SK-N-SH (cell line): ENCODE data around the gene PELI1. TPM values are rescaled to one million over a fixed set of nuclear protein-coding genes. Genes with fewer than 3 reads are reported as not detected.

Experiments used
- CTCF ChIA-PET: fragments of 300-600, 350-600 bp; formaldehyde crosslinking; extraction: SDS; loops from one replicate; lab custom pipeline; 2021; lab: Yijun Ruan, JAX
- POLR2A ChIA-PET: fragments of 350-600 bp; sonication (Branson Sonifier 250); formaldehyde crosslinking; extraction: SDS; loops from one replicate; lab custom pipeline; 2020; ENCODE audit warnings: antibody characterized with exemption, inconsistent platforms; lab: Yijun Ruan, JAX
- DNase-seq: peaks from one replicate; pipeline ENCODE4 v3.0.0; 2012
- H2AFZ ChIP-seq: fragments of 200-600 bp; sonication (generic); 2 replicates; pipeline ENCODE4 v1.8.1; 2016; ENCODE audit warnings: antibody characterized with exemption, mild to moderate bottlenecking, low read depth
- H3F3A ChIP-seq: fragments of 200-600 bp; sonication (generic); replicated peaks from 2 replicates; pipeline ENCODE3; 2016; ENCODE audit warnings: antibody characterized with exemption, mild to moderate bottlenecking; ENCODE audit not compliant: insufficient read depth
- H3K27ac ChIP-seq, 2 experiments: fragments of 200-500 bp in 1 of 2; fragments of 200-600 bp in 1 of 2; sonication (Bioruptor generic) in 1 of 2; sonication (generic), shearing (Covaris generic) in 1 of 2; 2 replicates each; pipeline versions ENCODE4 v1.5.1 to v1.6.1; 2014 to 2016; ENCODE audit warnings: low read depth in 2 of 2, inconsistent platforms in 1 of 2, low read length in 1 of 2, mild to moderate bottlenecking in 1 of 2, mixed read lengths in 1 of 2
- H3K27me3 ChIP-seq: fragments of 200-600 bp; sonication (generic), shearing (Covaris generic); 2 replicates; pipeline ENCODE4 v1.6.1; 2016; ENCODE audit warnings: mixed run types; ENCODE audit not compliant: insufficient read depth
- H3K36me3 ChIP-seq, 2 experiments: fragments of 200-500 bp in 1 of 2; fragments of 200-600 bp in 1 of 2; sonication (Bioruptor generic) in 1 of 2; sonication (generic) in 1 of 2; replicated peaks in 1 of 2; 2 replicates each; pipeline versions ENCODE3 to v1.5.1; 2014 to 2016; ENCODE audit warnings: low read length in 1 of 2, mild to moderate bottlenecking in 1 of 2; ENCODE audit not compliant: insufficient read depth in 2 of 2, control insufficient read depth in 1 of 2
- H3K4me1 ChIP-seq, 2 experiments: fragments of 200-500 bp in 1 of 2; fragments of 200-600 bp in 1 of 2; sonication (Bioruptor generic) in 1 of 2; sonication (generic), shearing (Covaris generic) in 1 of 2; 2 replicates each; pipeline versions ENCODE4 v1.5.1 to v1.6.1; 2014 to 2016; ENCODE audit warnings: low read depth in 1 of 2, low read length in 1 of 2, mixed run types in 1 of 2; ENCODE audit not compliant: insufficient read depth in 2 of 2, control insufficient read depth in 1 of 2
- H3K4me2 ChIP-seq: fragments of 200-600 bp; sonication (generic), shearing (Covaris generic); 2 replicates; pipeline ENCODE4 v1.6.1; 2017; ENCODE audit warnings: mixed run types
- H3K4me3 ChIP-seq, 2 experiments: fragments of 200-500 bp in 1 of 2; fragments of 200-600 bp in 1 of 2; sonication (Bioruptor generic) in 1 of 2; sonication (generic), shearing (Covaris generic) in 1 of 2; 2 replicates each; pipeline versions ENCODE4 v1.5.1 to v1.8.1; 2014 to 2016; ENCODE audit warnings: low read depth in 2 of 2, inconsistent platforms in 1 of 2, low read length in 1 of 2, mild to moderate bottlenecking in 1 of 2, mixed read lengths in 1 of 2, moderate library complexity in 1 of 2
- H3K79me2 ChIP-seq: fragments of 200-600 bp; sonication (generic); 2 replicates; pipeline ENCODE4 v1.8.1; 2017; ENCODE audit warnings: mild to moderate bottlenecking; ENCODE audit not compliant: insufficient read depth
- H3K9ac ChIP-seq: fragments of 200-600 bp; sonication (generic); 2 replicates; pipeline ENCODE4 v1.6.1; 2017; ENCODE audit warnings: mixed run types
- H3K9me2 ChIP-seq: fragments of 200-600 bp; sonication (generic); 2 replicates; pipeline ENCODE4 v1.6.1; 2017; ENCODE audit warnings: mixed run types
- H3K9me3 ChIP-seq: fragments of 200-600 bp; sonication (generic); 2 replicates; pipeline ENCODE4 v1.6.1; 2017; ENCODE audit warnings: mixed run types, mild to moderate bottlenecking, moderate library complexity
- H4K20me1 ChIP-seq: fragments of 200-600 bp; sonication (generic); 2 replicates; pipeline ENCODE4 v1.6.1; 2017; ENCODE audit warnings: mild to moderate bottlenecking, mixed run types; ENCODE audit not compliant: insufficient read depth
- CHD2 ChIP-seq: fragments of 150-350 bp; IDR thresholded peaks from 2 replicates; pipeline ENCODE4 v1.6.1; 2018; ENCODE audit warnings: low read length; ENCODE audit not compliant: partially characterized antibody
- EP300 ChIP-seq, 2 experiments: IDR thresholded peaks; 2 replicates each; pipeline versions ENCODE4 v1.4.0 to v1.6.1; 2012; ENCODE audit warnings: borderline replicate concordance in 1 of 2, low read depth in 1 of 2, low read length in 1 of 2
- EZH2phosphoT487 ChIP-seq: fragments of 200-600 bp; sonication (generic); IDR thresholded peaks from 2 replicates; pipeline ENCODE4 v1.6.1; 2017; ENCODE audit warnings: low read depth, mixed run types, mild to moderate bottlenecking, antibody characterized with exemption, moderate library complexity, borderline replicate concordance
- FOSL2 ChIP-seq: IDR thresholded peaks from 2 replicates; pipeline ENCODE4 v1.4.0; 2012; ENCODE audit warnings: low read depth, mild to moderate bottlenecking, moderate library complexity, borderline replicate concordance
- FOXM1 ChIP-seq: IDR thresholded peaks from 2 replicates; pipeline ENCODE4 v1.4.0; 2012; ENCODE audit warnings: low read depth, mild to moderate bottlenecking
- GATA2 ChIP-seq: sonication (generic); formaldehyde crosslinking; IDR thresholded peaks from 2 replicates; pipeline ENCODE4 v1.5.0; 2020; ENCODE audit warnings: mild to moderate bottlenecking, missing genetic modification reagents
- IRF3 ChIP-seq: fragments of 150-350 bp; IDR thresholded peaks from 2 replicates; pipeline ENCODE4 v1.6.1; 2016; ENCODE audit warnings: mild to moderate bottlenecking, low read depth, low read length
- NFIC ChIP-seq: IDR thresholded peaks from 2 replicates; pipeline ENCODE4 v1.4.0; 2012; ENCODE audit warnings: borderline replicate concordance
- PBX3 ChIP-seq: IDR thresholded peaks from 2 replicates; pipeline ENCODE4; 2012
- POLR2AphosphoS5 ChIP-seq: IDR thresholded peaks from 2 replicates; pipeline ENCODE4 v1.6.1; 2012; ENCODE audit warnings: low read depth, low read length
- RFX5 ChIP-seq: IDR thresholded peaks from 2 replicates; pipeline ENCODE4 v1.6.1; 2012; ENCODE audit warnings: mild to moderate bottlenecking, improper control_type of control experiment, low read length
- RXRA ChIP-seq: IDR thresholded peaks from 2 replicates; pipeline ENCODE4 v1.4.0; 2012; ENCODE audit warnings: low read depth, mild to moderate bottlenecking, borderline replicate concordance
- SIN3A ChIP-seq: IDR thresholded peaks from 2 replicates; pipeline ENCODE4 v1.6.1; 2012; ENCODE audit warnings: low read depth, mild to moderate bottlenecking, low read length, moderate library complexity, borderline replicate concordance
- SMC3 ChIP-seq: IDR thresholded peaks from 2 replicates; pipeline ENCODE4 v1.6.1; 2012; ENCODE audit warnings: low read depth, low read length, improper control_type of control experiment
- TAF1 ChIP-seq: IDR thresholded peaks from 2 replicates; pipeline ENCODE4 v1.6.1; 2012; ENCODE audit warnings: low read depth, mild to moderate bottlenecking, low read length, moderate library complexity, borderline replicate concordance
- USF1 ChIP-seq: IDR thresholded peaks from 2 replicates; pipeline ENCODE4 v1.4.0; 2012; ENCODE audit warnings: low read depth, borderline replicate concordance
- USF2 ChIP-seq: fragments of 150-350 bp; IDR thresholded peaks from 2 replicates; pipeline ENCODE4 v1.6.1; 2017; ENCODE audit warnings: antibody characterized with exemption, low read length, low read depth, borderline replicate concordance
- YY1 ChIP-seq: IDR thresholded peaks from 2 replicates; pipeline ENCODE4 v1.4.0; 2012; ENCODE audit warnings: low read depth, mild to moderate bottlenecking
- whole genome bisulfite sequencing: methylation state at CpG from one replicate; pipeline ENCODE4 v1.1.6; 2017; ENCODE audit warnings: low lambda C conversion rate; 5-methylcytosine and 5-hydroxymethylcytosine counted together
- polyA plus RNA-seq, 3 experiments: library from polyadenylated mRNA; depleted of rRNA; stranded (reverse); fragments of >200 nt; gene quantifications; 2 replicates each; pipeline ENCODE4 v1.2.3, GENCODE V29; 2012
- TF ChIP-seq, protein P1 (sequence below): IDR thresholded peaks from 2 replicates; pipeline ENCODE4 v1.4.0; 2012; ENCODE audit warnings: low read depth

The PELI1 gene
- polyA plus RNA-seq, 1 of the 3 experiments (the other 2 are of a cell fraction) = 4.2 TPM

GRCh38 chr2:64145714-64146113 lies 1.5 kb upstream of the PELI1 start:
- no peak overlapping the region for H3K4me2 ChIP-seq
- DNase-seq = no peak
- WGBS = 73% methylated on average over 1 of the region's 1 CpG
- H3K79me2 ChIP-seq = peaks cover 33% of the 10 kb centered on the region
- H2AFZ ChIP-seq = no peak overlapping the region
- H3K9ac ChIP-seq = no peak overlapping the region
- no peaks in the 10 kb centered on the region for H3K36me3 ChIP-seq
- no peaks in the 10 kb centered on the region for H3K27me3 ChIP-seq
- no peaks in the 10 kb centered on the region for H3K9me2 ChIP-seq
- H3K4me1 ChIP-seq = peaks cover 6 to 10% of the 10 kb centered on the region in 2 experiments; a peak in 3 of 4 replicates
- H4K20me1 ChIP-seq = 0 out of 2 replicates have a peak, but pooled peaks cover 5% of the 10 kb centered on the region
- no peak for TF ChIP-seq USF1
- no peak for TF ChIP-seq USF2
- no peak for TF ChIP-seq IRF3
- no peak for TF ChIP-seq TAF1
- no peak for TF ChIP-seq POLR2AphosphoS5
- TF ChIP-seq EZH2phosphoT487 = no peak
- no peak for TF ChIP-seq FOXM1
- TF ChIP-seq, protein P1, sequence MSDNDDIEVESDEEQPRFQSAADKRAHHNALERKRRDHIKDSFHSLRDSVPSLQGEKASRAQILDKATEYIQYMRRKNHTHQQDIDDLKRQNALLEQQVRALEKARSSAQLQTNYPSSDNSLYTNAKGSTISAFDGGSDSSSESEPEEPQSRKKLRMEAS = no peak
- no peak for TF ChIP-seq FOSL2
- no peak for TF ChIP-seq SIN3A
- TF ChIP-seq RXRA = no peak
- no peak for TF ChIP-seq NFIC
- TF ChIP-seq GATA2 (CRISPR knock-in tag) = no peak
- TF ChIP-seq YY1 = no peak
- H3K9me3 ChIP-seq = no peaks in the 10 kb centered on the region
- H3K4me3 ChIP-seq = no peak overlapping the region
- POLR2A ChIA-PET = no interaction called here
- CTCF ChIA-PET = interaction anchor here (1.3 kb wide), 1 partner anchor 96 kb away, joined by 3 read pairs; no protein-coding TSS in a partner anchor
- H3F3A ChIP-seq = no peaks in the 10 kb centered on the region
- H3K27ac ChIP-seq = no peak overlapping the region

DNA sequence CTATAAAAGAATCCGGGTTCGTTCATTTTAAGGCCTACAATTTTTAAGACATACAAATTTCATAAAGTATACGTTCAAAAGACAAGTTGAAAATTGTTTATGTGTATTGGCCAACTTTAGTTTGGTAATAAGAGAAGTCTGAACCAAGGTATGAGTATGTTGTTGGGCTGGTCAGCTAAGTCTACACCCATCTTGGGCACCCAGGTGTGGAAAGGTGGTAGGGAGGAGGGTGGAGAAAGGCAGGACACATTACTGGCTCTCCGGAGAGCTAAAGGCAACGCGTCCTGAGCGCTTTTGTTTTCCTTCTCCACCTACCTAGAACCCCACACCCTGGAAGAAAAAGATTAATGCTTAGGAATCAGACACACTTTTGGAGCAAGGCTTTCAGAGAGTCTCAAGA lies 899 bp upstream of the PELI1 start:
- no peaks in the 10 kb centered on the region for H3K36me3 ChIP-seq
- CTCF ChIA-PET = interaction anchor here (1.3 kb wide), 1 partner anchor 95 kb away, joined by 3 read pairs; no protein-coding TSS in a partner anchor
- no peak overlapping the region for H3K9ac ChIP-seq
- WGBS = 97% methylated on average over 7 of the region's 7 CpGs
- no peak overlapping the region; a peak in 2 of 4 replicates for H3K27ac ChIP-seq
- H2AFZ ChIP-seq = peak overlapping the region; percentile 85
- H3K9me3 ChIP-seq = no peaks in the 10 kb centered on the region
- TF ChIP-seq EP300 (IDR thresholded peaks at IDR 0.05; ENCODE audit: borderline replicate concordance in 1 of 2, low read depth in 1 of 2, low read length in 1 of 2) (no peak), PBX3 (no peak), NFIC (no peak), RFX5 (no peak), CHD2 (no peak), SMC3 (no peak)
- TF ChIP-seq, protein P1 = no peak
- TF ChIP-seq, all 33 proteins: peak for 0
- Histone ChIP-seq H3K4me3 (no peak overlapping the region), H3F3A (no peaks in the 10 kb centered on the region), H3K4me1 (peaks cover 12 to 14% of the 10 kb centered on the region in 2 experiments; a peak in 3 of 4 replicates), H3K27me3 (no peaks in the 10 kb centered on the region), H3K79me2 (peaks cover 39% of the 10 kb centered on the region), H3K9me2 (no peaks in the 10 kb centered on the region), H4K20me1 (0 out of 2 replicates have a peak, but pooled peaks cover 5% of the 10 kb centered on the region), H3K4me2 (no peak overlapping the region)
- no peak for DNase-seq
- POLR2A ChIA-PET = no interaction called here
